K562 (cell line): Measurements from ENCODE around the gene DNAJB12. TPM values are rescaled to one million over a fixed set of nuclear protein-coding genes. Genes with fewer than 3 reads are reported as not detected.

Experiments
- FOXM1 ChIP-seq, 2 experiments: fragments of 450-650 bp in 1 of 2; sonication (generic) in 1 of 2; formaldehyde crosslinking in 1 of 2; IDR thresholded peaks; 2 replicates each; pipeline versions ENCODE4 v1.6.1 to v1.9.0; 2017 to 2022; ENCODE audit warnings: low read depth in 2 of 2, mild to moderate bottlenecking in 2 of 2, missing genetic modification reagents in 1 of 2, moderate library complexity in 1 of 2
- KLF16 ChIP-seq: IDR thresholded peaks from 2 replicates; pipeline ENCODE4 v1.6.1; 2016; ENCODE audit warnings: antibody characterized with exemption
- NBN ChIP-seq: fragments of 450-650 bp; IDR thresholded peaks from 2 replicates; pipeline ENCODE4 v1.6.1; 2016; ENCODE audit warnings: low read depth, mild to moderate bottlenecking
- POLR2AphosphoS2 ChIP-seq: IDR thresholded peaks from 2 replicates; pipeline ENCODE4 v1.6.1; 2012; ENCODE audit warnings: low read length, improper control_type of control experiment
- RHOXF2B ChIP-seq: fragments of 250-450 bp; sonication (Bioruptor Pico); conservative IDR thresholded peaks from 2 replicates; pipeline ENCODE4 v1.5.1; 2021
- ZFP1 ChIP-seq: fragments of 450-650 bp; formaldehyde crosslinking; IDR thresholded peaks from 2 replicates; pipeline ENCODE4 v1.4.0; 2020; ENCODE audit warnings: mild to moderate bottlenecking, mixed read lengths
- ZNF140 ChIP-seq: fragments of 250-450 bp; sonication (Bioruptor Pico); IDR thresholded peaks from 2 replicates; pipeline ENCODE4 v1.8.0; 2021; ENCODE audit warnings: moderate library complexity, mild to moderate bottlenecking, inconsistent platforms
- ZNF589 ChIP-seq: fragments of 200-800 bp; sonication (Bioruptor generic); IDR thresholded peaks from 2 replicates; pipeline ENCODE4 v1.6.1; 2016; ENCODE audit warnings: low read depth, missing genetic modification characterization, missing compliant biosample characterization
- ZNF778 ChIP-seq: fragments of 450-650 bp; formaldehyde crosslinking; IDR thresholded peaks from 2 replicates; pipeline ENCODE4 v1.4.0; 2020; ENCODE audit warnings: mild to moderate bottlenecking, moderate library complexity
- polyA plus RNA-seq, 8 experiments: library from polyadenylated mRNA; depleted of rRNA in 4 of 8; stranded (reverse) in 5 of 8; unstranded in 3 of 8; fragments of >200 nt; fragmentation: Nextera tagmentation in 2 of 8; fragmentation: Illumina TruSeq in 1 of 8; extraction: Ambion mirVana in 2 of 8; extraction: Trizol in 1 of 8; gene quantifications; 2 replicates each; pipeline versions ENCODE4 v1.2.1 to v1.2.3, GENCODE V29; 2011 to 2014; ENCODE audit warnings: inconsistent platforms in 1 of 8, missing spikeins in 1 of 8
- total RNA-seq, 7 experiments: library from RNA; depleted of rRNA in 6 of 7; stranded (reverse); fragments of >200 nt in 6 of 7; fragmentation: Illumina TruSeq in 2 of 7; extraction: Trizol in 2 of 7; gene quantifications; 2 replicates each; pipeline versions ENCODE4 v1.2.1 to v1.2.3, GENCODE V29; 2011 to 2021; ENCODE audit warnings: low replicate concordance in 1 of 7
- TF ChIP-seq, protein P1 (sequence below), 2 experiments: IDR thresholded peaks; 2 replicates each; pipeline ENCODE4 v1.6.1; 2011; ENCODE audit warnings: borderline replicate concordance in 1 of 2, control low read depth in 1 of 2, low read depth in 1 of 2, low read length in 1 of 2, mild to moderate bottlenecking in 1 of 2, mixed read lengths in 1 of 2, moderate library complexity in 1 of 2; ENCODE audit not compliant: insufficient read depth in 1 of 2, insufficient read length in 1 of 2, poor library complexity in 1 of 2, severe bottlenecking in 1 of 2; ENCODE audit errors: extremely low read depth in 1 of 2
- TF ChIP-seq, protein P2 (sequence below), 2 experiments: fragments of 450-650 bp in 1 of 2; IDR thresholded peaks; 2 replicates each; pipeline ENCODE4 v1.6.1; 2011 to 2017; ENCODE audit warnings: low read depth in 2 of 2, antibody characterized with exemption in 1 of 2, borderline replicate concordance in 1 of 2, low read length in 1 of 2, mild to moderate bottlenecking in 1 of 2, mixed read lengths in 1 of 2; ENCODE audit not compliant: control insufficient read depth in 1 of 2
- TF ChIP-seq, protein P3 (sequence below): fragments of 450-650 bp; IDR thresholded peaks from 2 replicates; pipeline ENCODE4 v1.6.1; 2016; ENCODE audit warnings: low read depth

Gene DNAJB12
- total and polyA plus RNA-seq, 9 of the 15 experiments (the other 6 are each of a cell fraction or from before 2014, with no cell fraction given), result 3.5 to 31.5 (median 20.3) TPM

DNA sequence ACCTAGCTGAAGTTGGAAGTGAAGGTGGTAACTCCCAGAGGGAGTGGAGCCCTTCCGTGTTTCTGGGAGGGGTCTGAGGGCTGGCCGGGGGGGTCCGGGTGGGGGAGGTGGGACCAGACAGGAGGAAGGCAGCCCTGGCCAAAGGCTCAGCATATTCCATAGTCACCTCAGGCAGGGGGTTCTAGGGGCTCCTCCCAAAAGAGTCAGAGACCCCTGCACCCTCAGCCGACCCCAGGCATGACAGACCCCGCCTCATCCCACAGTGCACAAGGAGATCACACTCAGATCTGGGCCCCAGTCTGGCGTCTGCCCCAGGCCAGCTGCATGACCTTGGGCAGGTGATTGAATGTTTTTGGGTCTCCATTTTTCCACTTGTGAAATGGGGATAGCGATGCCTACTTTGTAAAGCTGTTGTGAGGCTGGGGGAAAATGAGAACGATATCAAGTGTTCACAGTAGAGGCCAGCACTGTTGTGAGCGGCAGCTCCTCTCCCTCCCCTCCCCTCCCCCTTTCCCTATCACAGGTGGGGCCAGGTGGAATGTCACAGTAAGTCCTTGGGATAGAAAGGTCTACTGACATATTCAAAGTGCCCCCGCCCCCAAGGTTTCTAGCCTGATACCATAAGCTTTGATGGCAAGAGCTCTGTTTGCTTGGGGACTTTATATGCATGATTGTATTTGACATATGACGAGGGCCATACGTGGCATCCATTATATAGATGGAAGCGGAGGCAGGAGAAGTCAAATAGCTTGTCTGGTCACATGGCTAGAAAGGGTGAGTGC lies 33.3 kb downstream of the DNAJB12 start (continued):
- TF ChIP-seq, protein P1, sequence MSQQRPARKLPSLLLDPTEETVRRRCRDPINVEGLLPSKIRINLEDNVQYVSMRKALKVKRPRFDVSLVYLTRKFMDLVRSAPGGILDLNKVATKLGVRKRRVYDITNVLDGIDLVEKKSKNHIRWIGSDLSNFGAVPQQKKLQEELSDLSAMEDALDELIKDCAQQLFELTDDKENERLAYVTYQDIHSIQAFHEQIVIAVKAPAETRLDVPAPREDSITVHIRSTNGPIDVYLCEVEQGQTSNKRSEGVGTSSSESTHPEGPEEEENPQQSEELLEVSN (IDR thresholded peaks at IDR 0.05; ENCODE audit: borderline replicate concordance in 1 of 2, extremely low read depth in 1 of 2, insufficient read depth in 1 of 2, insufficient read length in 1 of 2, low read depth in 1 of 2, low read length in 1 of 2, poor library complexity in 1 of 2, severe bottlenecking in 1 of 2), result no peak
- no peak for TF ChIP-seq FOXM1 (IDR thresholded peaks at IDR 0.05; ENCODE audit: low read depth)
- no peak; the same call in 1 of the 2 replicates for TF ChIP-seq FOXM1 (CRISPR knock-in tag; IDR thresholded peaks at IDR 0.05; ENCODE audit: low read depth)
- TF ChIP-seq NBN, result no peak
- no peak for TF ChIP-seq KLF16
- no peak for TF ChIP-seq ZNF778 (CRISPR knock-in tag)
- no peak for TF ChIP-seq RHOXF2B (CRISPR knock-in tag)
- TF ChIP-seq ZNF589, result no peak
- TF ChIP-seq, protein P2, sequence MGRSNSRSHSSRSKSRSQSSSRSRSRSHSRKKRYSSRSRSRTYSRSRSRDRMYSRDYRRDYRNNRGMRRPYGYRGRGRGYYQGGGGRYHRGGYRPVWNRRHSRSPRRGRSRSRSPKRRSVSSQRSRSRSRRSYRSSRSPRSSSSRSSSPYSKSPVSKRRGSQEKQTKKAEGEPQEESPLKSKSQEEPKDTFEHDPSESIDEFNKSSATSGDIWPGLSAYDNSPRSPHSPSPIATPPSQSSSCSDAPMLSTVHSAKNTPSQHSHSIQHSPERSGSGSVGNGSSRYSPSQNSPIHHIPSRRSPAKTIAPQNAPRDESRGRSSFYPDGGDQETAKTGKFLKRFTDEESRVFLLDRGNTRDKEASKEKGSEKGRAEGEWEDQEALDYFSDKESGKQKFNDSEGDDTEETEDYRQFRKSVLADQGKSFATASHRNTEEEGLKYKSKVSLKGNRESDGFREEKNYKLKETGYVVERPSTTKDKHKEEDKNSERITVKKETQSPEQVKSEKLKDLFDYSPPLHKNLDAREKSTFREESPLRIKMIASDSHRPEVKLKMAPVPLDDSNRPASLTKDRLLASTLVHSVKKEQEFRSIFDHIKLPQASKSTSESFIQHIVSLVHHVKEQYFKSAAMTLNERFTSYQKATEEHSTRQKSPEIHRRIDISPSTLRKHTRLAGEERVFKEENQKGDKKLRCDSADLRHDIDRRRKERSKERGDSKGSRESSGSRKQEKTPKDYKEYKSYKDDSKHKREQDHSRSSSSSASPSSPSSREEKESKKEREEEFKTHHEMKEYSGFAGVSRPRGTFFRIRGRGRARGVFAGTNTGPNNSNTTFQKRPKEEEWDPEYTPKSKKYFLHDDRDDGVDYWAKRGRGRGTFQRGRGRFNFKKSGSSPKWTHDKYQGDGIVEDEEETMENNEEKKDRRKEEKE (IDR thresholded peaks at IDR 0.05; ENCODE audit: borderline replicate concordance in 1 of 2, control insufficient read depth in 1 of 2, low read depth in 2 of 2, low read length in 1 of 2), result no peak
- TF ChIP-seq, protein P3, sequence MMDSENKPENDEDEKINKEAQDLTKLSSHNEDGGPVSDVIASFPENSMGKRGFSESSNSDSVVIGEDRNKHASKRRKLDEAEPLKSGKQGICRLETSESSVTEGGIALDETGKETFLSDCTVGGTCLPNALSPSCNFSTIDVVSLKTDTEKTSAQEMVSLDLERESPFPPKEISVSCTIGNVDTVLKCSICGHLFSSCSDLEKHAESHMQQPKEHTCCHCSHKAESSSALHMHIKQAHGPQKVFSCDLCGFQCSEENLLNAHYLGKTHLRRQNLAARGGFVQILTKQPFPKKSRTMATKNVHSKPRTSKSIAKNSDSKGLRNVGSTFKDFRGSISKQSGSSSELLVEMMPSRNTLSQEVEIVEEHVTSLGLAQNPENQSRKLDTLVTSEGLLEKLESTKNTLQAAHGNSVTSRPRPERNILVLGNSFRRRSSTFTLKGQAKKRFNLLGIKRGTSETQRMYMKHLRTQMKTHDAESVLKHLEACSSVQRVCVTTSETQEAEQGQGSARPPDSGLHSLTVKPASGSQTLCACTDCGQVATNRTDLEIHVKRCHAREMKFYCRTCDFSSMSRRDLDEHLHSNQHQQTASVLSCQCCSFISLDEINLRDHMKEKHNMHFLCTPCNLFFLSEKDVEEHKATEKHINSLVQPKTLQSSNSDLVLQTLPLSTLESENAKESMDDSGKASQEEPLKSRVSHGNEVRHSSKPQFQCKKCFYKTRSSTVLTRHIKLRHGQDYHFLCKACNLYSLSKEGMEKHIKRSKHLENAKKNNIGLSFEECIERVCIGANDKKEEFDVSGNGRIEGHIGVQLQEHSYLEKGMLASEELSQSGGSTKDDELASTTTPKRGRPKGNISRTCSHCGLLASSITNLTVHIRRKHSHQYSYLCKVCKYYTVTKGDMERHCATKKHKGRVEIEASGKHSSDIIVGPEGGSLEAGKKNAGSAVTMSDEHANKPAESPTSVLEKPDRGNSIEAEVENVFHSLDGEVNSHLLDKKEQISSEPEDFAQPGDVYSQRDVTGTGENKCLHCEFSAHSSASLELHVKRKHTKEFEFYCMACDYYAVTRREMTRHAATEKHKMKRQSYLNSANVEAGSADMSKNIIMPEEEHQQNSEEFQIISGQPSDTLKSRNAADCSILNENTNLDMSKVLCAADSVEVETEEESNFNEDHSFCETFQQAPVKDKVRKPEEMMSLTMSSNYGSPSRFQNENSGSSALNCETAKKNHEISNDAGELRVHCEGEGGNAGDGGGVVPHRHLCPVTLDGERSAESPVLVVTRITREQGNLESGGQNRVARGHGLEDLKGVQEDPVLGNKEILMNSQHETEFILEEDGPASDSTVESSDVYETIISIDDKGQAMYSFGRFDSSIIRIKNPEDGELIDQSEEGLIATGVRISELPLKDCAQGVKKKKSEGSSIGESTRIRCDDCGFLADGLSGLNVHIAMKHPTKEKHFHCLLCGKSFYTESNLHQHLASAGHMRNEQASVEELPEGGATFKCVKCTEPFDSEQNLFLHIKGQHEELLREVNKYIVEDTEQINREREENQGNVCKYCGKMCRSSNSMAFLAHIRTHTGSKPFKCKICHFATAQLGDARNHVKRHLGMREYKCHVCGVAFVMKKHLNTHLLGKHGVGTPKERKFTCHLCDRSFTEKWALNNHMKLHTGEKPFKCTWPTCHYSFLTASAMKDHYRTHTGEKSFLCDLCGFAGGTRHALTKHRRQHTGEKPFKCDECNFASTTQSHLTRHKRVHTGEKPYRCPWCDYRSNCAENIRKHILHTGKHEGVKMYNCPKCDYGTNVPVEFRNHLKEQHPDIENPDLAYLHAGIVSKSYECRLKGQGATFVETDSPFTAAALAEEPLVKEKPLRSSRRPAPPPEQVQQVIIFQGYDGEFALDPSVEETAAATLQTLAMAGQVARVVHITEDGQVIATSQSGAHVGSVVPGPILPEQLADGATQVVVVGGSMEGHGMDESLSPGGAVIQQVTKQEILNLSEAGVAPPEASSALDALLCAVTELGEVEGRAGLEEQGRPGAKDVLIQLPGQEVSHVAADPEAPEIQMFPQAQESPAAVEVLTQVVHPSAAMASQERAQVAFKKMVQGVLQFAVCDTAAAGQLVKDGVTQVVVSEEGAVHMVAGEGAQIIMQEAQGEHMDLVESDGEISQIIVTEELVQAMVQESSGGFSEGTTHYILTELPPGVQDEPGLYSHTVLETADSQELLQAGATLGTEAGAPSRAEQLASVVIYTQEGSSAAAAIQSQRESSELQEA, result no peak
- no peak for TF ChIP-seq ZFP1 (CRISPR knock-in tag)
- TF ChIP-seq ZNF140 (CRISPR knock-in tag), result no peak
- TF ChIP-seq POLR2AphosphoS2, result no peak
